OCI-LY7 (cell line): ENCODE results near the gene SLC26A3.

Experiments used
- CTCF ChIP-seq: fragments of 200-600 bp; sonication (generic); conservative IDR thresholded peaks from 2 replicates; pipeline ENCODE4 v1.5.1; 2014; ENCODE audit warnings: mild to moderate bottlenecking, antibody characterized with exemption, low read length, moderate library complexity, mixed read lengths
- EZH2phosphoT487 ChIP-seq: fragments of 200-600 bp; sonication (generic); IDR thresholded peaks from 2 replicates; pipeline ENCODE4 v1.6.1; 2018; ENCODE audit warnings: low read depth, borderline replicate concordance, mild to moderate bottlenecking, mixed run types, antibody characterized with exemption, low read length, moderate library complexity, mixed read lengths

GRCh38 chr7:107837145-107837512, 34.1 kb upstream of the SLC26A3 start:
- no peak for TF ChIP-seq CTCF
- TF ChIP-seq EZH2phosphoT487 = no peak
